ENCODE data around the gene CLPSL1.

Gene CLPSL1

DNA sequence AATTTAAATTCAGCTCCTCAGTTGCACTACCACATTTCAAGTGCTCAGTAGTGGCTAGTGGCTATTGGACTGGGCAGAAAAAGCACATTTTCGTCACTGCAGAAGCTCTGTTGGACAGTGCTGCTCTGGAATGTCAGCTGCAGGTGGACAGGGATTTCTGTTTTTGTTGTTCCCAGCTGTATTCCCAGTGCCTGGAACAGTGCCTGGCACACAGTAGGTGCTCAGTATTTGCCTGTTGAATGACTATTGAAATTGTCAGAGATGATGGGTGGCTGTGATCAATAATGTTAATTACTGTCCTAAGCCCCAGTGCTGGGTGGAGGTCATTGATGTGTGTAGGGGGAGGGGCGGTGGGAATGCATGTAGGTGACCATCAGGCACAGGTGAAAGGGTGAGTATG is 5.5 kb downstream of the CLPSL1 start:
- no peak overlapping the region for H3K9ac ChIP-seq (ENCODE audit: low read depth, low read length)
- no peaks in the 10 kb centered on the region for H3K36me3 ChIP-seq (ENCODE audit: insufficient read depth, low read length)
- peaks cover 75% of the 10 kb centered on the region for H3K27me3 ChIP-seq (ENCODE audit: control insufficient read depth, insufficient read depth, low read length)
- H3K4me1 ChIP-seq (ENCODE audit: control insufficient read depth, insufficient read depth, low read length), result no peaks in the 10 kb centered on the region
- H3K9me3 ChIP-seq (replicated peaks; ENCODE audit: low read length), result no peaks in the 10 kb centered on the region
- H3K4me2 ChIP-seq (ENCODE audit: low read length), result no peak overlapping the region
- no peak overlapping the region for H3K4me3 ChIP-seq (ENCODE audit: low read length)

DNA sequence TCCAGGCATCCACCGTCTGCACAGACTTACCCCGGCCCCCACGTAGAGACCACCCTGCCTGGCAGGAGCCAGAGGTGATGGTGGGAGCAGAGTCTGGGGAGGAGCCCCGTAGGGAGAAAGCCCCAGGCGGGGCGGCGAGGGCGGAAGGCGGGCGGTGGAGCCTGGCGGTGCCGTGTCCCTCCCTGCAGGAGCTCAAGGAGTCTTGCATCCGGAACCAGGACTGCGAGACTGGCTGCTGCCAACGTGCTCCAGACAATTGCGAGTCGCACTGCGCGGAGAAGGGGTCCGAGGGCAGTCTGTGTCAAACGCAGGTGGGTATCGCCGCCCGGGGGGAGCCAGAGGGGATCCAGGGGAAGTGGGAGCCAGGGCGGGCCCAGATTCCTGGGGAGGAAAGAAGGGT is 6.0 kb downstream of the CLPSL1 start:
- Histone ChIP-seq H3K4me3 (ENCODE audit: low read length) (no peak overlapping the region), H3K27me3 (ENCODE audit: control insufficient read depth, insufficient read depth, low read length) (peaks cover 73% of the 10 kb centered on the region)

DNA sequence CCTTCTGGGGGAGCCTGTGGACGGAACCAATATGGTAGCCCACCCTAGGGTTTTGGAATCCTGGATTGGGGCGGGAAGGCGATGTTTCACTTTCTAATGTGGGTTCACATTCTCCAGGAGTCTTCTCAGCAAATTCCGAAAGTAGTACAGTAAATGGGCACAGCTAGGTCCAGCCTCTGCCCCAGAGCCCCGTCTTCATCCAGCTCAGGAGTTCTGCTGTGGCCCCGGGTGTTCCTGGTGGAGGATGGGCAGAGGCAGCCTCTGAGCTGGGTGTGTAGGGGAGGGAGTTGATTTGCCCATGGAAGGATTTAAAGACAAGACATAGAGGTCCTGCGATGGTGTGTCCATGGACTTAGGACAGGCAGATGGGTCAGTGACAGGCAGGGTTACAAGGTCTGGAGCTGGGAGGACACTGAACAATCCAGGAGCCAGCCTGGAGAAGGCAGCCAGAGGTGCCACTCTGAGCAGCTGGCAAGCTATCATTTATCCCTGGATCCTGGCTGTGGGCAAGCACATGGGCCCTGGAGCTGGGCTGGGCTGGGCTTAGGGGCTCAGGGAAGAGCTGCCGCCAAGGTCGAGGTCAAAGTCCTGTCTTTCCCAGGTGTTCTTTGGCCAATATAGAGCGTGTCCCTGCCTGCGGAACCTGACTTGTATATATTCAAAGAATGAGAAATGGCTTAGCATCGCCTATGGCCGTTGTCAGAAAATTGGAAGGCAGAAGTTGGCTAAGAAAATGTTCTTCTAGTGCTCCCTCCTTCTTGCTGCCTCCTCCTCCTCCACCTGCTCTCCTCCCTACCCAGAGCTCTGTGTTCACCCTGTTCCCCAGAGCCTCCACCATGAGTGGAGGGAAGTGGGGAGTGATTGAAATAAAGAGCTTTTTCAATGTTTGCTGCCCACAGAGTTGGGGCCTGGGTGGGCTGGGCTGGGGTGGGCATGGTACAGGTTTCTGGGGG is 6.7 kb downstream of the CLPSL1 start:
- no peak overlapping the region for H3K4me3 ChIP-seq (ENCODE audit: low read length)
- no peaks in the 10 kb centered on the region for H3K36me3 ChIP-seq (ENCODE audit: insufficient read depth, low read length)
- no peaks in the 10 kb centered on the region for H3K4me1 ChIP-seq (ENCODE audit: control insufficient read depth, insufficient read depth, low read length)
- H3K4me2 ChIP-seq (ENCODE audit: low read length), result no peak overlapping the region
- H3K9me3 ChIP-seq (replicated peaks; ENCODE audit: low read length), result no peaks in the 10 kb centered on the region
- H3K27me3 ChIP-seq (ENCODE audit: control insufficient read depth, insufficient read depth, low read length), result peaks cover 72% of the 10 kb centered on the region
- H3K9ac ChIP-seq (ENCODE audit: low read depth, low read length), result no peak overlapping the region

More for the DNA sequence above, 6.0 kb downstream of the CLPSL1 start:
- Histone ChIP-seq H3K4me2 (ENCODE audit: low read length) (no peak overlapping the region), H3K36me3 (ENCODE audit: insufficient read depth, low read length) (no peaks in the 10 kb centered on the region), H3K4me1 (ENCODE audit: control insufficient read depth, insufficient read depth, low read length) (no peaks in the 10 kb centered on the region), H3K9ac (ENCODE audit: low read depth, low read length) (no peak overlapping the region), H3K9me3 (replicated peaks; ENCODE audit: low read length) (no peaks in the 10 kb centered on the region)

GRCh38 chr6:35788423-35788982 is 7.7 kb downstream of the CLPSL1 start:
- Histone ChIP-seq H3K4me1 (ENCODE audit: control insufficient read depth, insufficient read depth, low read length) (no peaks in the 10 kb centered on the region), H3K9me3 (replicated peaks; ENCODE audit: low read length) (no peaks in the 10 kb centered on the region), H3K9ac (ENCODE audit: low read depth, low read length) (no peak overlapping the region), H3K4me2 (ENCODE audit: low read length) (no peak overlapping the region), H3K27me3 (ENCODE audit: control insufficient read depth, insufficient read depth, low read length) (peaks cover 79% of the 10 kb centered on the region), H3K36me3 (ENCODE audit: insufficient read depth, low read length) (no peaks in the 10 kb centered on the region), H3K4me3 (ENCODE audit: low read length) (no peak overlapping the region)

- no peaks in the 10 kb centered on the region for H3K36me3 ChIP-seq (ENCODE audit: insufficient read depth, low read length)
- no peaks in the 10 kb centered on the region for H3K9me3 ChIP-seq (replicated peaks; ENCODE audit: low read length)
- H3K4me2 ChIP-seq (ENCODE audit: low read length), result no peak overlapping the region
- H3K9ac ChIP-seq (ENCODE audit: low read depth, low read length), result no peak overlapping the region
- H3K4me3 ChIP-seq (ENCODE audit: low read length), result no peak overlapping the region
- H3K27me3 ChIP-seq (ENCODE audit: control insufficient read depth, insufficient read depth, low read length), result peaks cover 83% of the 10 kb centered on the region
- H3K4me1 ChIP-seq (ENCODE audit: control insufficient read depth, insufficient read depth, low read length), result no peaks in the 10 kb centered on the region
These were observed 9.9 kb downstream of the CLPSL1 start for GRCh38 chr6:35790683-35791082.

GRCh38 chr6:35794536-35795452 is 14.0 kb downstream of the CLPSL1 start:
- no peak overlapping the region for H3K4me2 ChIP-seq (ENCODE audit: low read length)
- H3K4me1 ChIP-seq (ENCODE audit: control insufficient read depth, insufficient read depth, low read length), result no peaks in the 10 kb centered on the region
- no peak overlapping the region for H3K4me3 ChIP-seq (ENCODE audit: low read length)
- no peaks in the 10 kb centered on the region for H3K36me3 ChIP-seq (ENCODE audit: insufficient read depth, low read length)
- H3K9me3 ChIP-seq (replicated peaks; ENCODE audit: low read length), result no peaks in the 10 kb centered on the region
- peaks cover 66% of the 10 kb centered on the region for H3K27me3 ChIP-seq (ENCODE audit: control insufficient read depth, insufficient read depth, low read length)
- no peak overlapping the region for H3K9ac ChIP-seq (ENCODE audit: low read depth, low read length)

- Histone ChIP-seq H3K4me1 (ENCODE audit: control insufficient read depth, insufficient read depth, low read length) (no peaks in the 10 kb centered on the region), H3K36me3 (ENCODE audit: insufficient read depth, low read length) (no peaks in the 10 kb centered on the region), H3K4me3 (ENCODE audit: low read length) (no peak overlapping the region), H3K9ac (ENCODE audit: low read depth, low read length) (no peak overlapping the region), H3K27me3 (ENCODE audit: control insufficient read depth, insufficient read depth, low read length) (peaks cover 63% of the 10 kb centered on the region), H3K4me2 (ENCODE audit: low read length) (no peak overlapping the region), H3K9me3 (replicated peaks; ENCODE audit: low read length) (no peaks in the 10 kb centered on the region)
These were observed 14.7 kb downstream of the CLPSL1 start for GRCh38 chr6:35795453-35796071.

DNA sequence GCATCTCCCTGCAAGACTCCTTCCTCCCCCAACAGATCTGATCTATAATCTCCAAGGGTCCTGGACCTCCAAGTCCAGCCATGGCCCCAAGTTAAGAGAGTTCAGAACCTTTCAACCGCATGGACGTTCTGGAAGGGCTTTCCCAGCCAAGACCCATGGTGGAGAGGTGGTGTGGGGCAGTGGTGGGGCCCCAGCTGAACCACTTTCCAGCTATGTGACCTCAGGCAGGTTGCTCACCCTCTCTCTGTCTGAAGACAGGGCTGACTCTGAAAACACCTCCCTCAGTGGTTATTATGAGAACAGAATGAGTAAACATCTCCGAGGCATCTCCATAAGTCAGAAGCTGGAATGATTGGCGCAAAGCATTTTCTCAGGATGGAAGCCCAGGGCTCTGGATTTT is 15.4 kb downstream of the CLPSL1 start:
- Histone ChIP-seq H3K4me3 (ENCODE audit: low read length) (no peak overlapping the region), H3K27me3 (ENCODE audit: control insufficient read depth, insufficient read depth, low read length) (peaks cover 58% of the 10 kb centered on the region), H3K9ac (ENCODE audit: low read depth, low read length) (no peak overlapping the region), H3K4me1 (ENCODE audit: control insufficient read depth, insufficient read depth, low read length) (no peaks in the 10 kb centered on the region), H3K36me3 (ENCODE audit: insufficient read depth, low read length) (no peaks in the 10 kb centered on the region), H3K4me2 (ENCODE audit: low read length) (no peak overlapping the region), H3K9me3 (replicated peaks; ENCODE audit: low read length) (no peaks in the 10 kb centered on the region)

GRCh38 chr6:35797837-35798526 is 17.2 kb downstream of the CLPSL1 start:
- H3K4me2 ChIP-seq (ENCODE audit: low read length), result no peak overlapping the region
- H3K4me1 ChIP-seq (ENCODE audit: control insufficient read depth, insufficient read depth, low read length), result no peaks in the 10 kb centered on the region

GRCh38 chr6:35798706-35799105 is 17.9 kb downstream of the CLPSL1 start:
- H3K27me3 ChIP-seq (ENCODE audit: control insufficient read depth, insufficient read depth, low read length), result peaks cover 43% of the 10 kb centered on the region
- no peaks in the 10 kb centered on the region for H3K4me1 ChIP-seq (ENCODE audit: control insufficient read depth, insufficient read depth, low read length)
- no peak overlapping the region for H3K4me3 ChIP-seq (ENCODE audit: low read length)
- no peaks in the 10 kb centered on the region for H3K36me3 ChIP-seq (ENCODE audit: insufficient read depth, low read length)
- no peaks in the 10 kb centered on the region for H3K9me3 ChIP-seq (replicated peaks; ENCODE audit: low read length)
- H3K9ac ChIP-seq (ENCODE audit: low read depth, low read length), result no peak overlapping the region
- H3K4me2 ChIP-seq (ENCODE audit: low read length), result no peak overlapping the region

More at GRCh38 chr6:35797837-35798526, 17.2 kb downstream of the CLPSL1 start:
- Histone ChIP-seq H3K9ac (ENCODE audit: low read depth, low read length) (no peak overlapping the region), H3K27me3 (ENCODE audit: control insufficient read depth, insufficient read depth, low read length) (peaks cover 48% of the 10 kb centered on the region), H3K4me3 (ENCODE audit: low read length) (no peak overlapping the region), H3K36me3 (ENCODE audit: insufficient read depth, low read length) (no peaks in the 10 kb centered on the region), H3K9me3 (replicated peaks; ENCODE audit: low read length) (no peaks in the 10 kb centered on the region)

Measured in skeletal muscle satellite cell (primary cell).